GM18951 (cell line): Measurements from ENCODE around the gene ZFP3.
"Not testable (repeated sequence)": the region's sequence is repeated elsewhere in the genome, so short reads cannot be mapped to it uniquely, and the experiment has no call there.

Source experiments
- POLR2A ChIP-seq: IDR thresholded peaks from 4 replicates; pipeline ENCODE4 v1.6.1; 2011; ENCODE audit warnings: mild to moderate bottlenecking; ENCODE audit not compliant: insufficient read length, insufficient read depth; ENCODE audit errors: extremely low read depth
- in situ Hi-C: fragments of 300-500 bp; cut with MboI; formaldehyde crosslinking; loops from one replicate; pipeline ENCODE4 v1.12.0; 2022; ENCODE audit warnings: low sequenced_read_pairs, mixed read lengths, inconsistent platforms; ENCODE audit not compliant: unreplicated experiment

The ZFP3 gene

GRCh38 chr17:5099271-5099670 is 21.0 kb downstream of the ZFP3 start:
- TF ChIP-seq POLR2A = no peak
- in situ Hi-C loops = loop anchor here (10.0 kb wide), 1 partner anchor 86 kb away; no protein-coding TSS in a partner anchor

DNA sequence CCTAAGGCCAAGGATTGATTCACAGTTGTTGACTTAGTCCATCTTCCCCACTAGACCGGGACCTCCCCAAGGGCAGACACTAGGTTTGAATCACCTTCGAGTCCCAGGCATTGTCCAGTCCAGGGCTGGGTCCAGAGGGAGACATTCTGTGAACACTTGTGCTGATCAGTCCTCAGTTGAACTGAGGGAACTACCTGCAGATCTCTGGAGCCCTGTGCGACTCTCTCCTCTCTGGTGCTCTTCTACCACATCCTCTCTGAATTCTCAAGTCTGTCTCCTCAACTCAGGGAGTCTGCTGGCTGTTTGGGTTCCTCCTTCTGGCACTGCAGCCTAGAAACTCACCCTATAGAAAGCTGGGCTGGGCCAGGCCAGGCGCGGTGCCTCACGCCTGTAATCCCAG is 22.6 kb downstream of the ZFP3 start:
- in situ Hi-C loops = no loop called here
- TF ChIP-seq POLR2A = no peak

- no peak for TF ChIP-seq POLR2A
- in situ Hi-C loops = no loop called here
These were observed 32.5 kb downstream of the ZFP3 start for GRCh38 chr17:5110816-5111215.

- in situ Hi-C loops = no loop called here
- TF ChIP-seq POLR2A = peak; percentile 85
These were observed 33.3 kb downstream of the ZFP3 start, which contains the start of gene ZNF232 for GRCh38 chr17:5111402-5112204. TSS of gene ZNF232 (minus strand) at chr17:5111878. CDS start at chr17:5111822, 56 bp downstream.

GRCh38 chr17:5115673-5116651 is 37.7 kb downstream of the ZFP3 start, which contains the start of gene USP6:
TSS of gene USP6 (plus strand) at chr17:5116032. CDS start at chr17:5130368, 14,336 bp downstream.
- in situ Hi-C loops = no loop called here
- no peak for TF ChIP-seq POLR2A

DNA sequence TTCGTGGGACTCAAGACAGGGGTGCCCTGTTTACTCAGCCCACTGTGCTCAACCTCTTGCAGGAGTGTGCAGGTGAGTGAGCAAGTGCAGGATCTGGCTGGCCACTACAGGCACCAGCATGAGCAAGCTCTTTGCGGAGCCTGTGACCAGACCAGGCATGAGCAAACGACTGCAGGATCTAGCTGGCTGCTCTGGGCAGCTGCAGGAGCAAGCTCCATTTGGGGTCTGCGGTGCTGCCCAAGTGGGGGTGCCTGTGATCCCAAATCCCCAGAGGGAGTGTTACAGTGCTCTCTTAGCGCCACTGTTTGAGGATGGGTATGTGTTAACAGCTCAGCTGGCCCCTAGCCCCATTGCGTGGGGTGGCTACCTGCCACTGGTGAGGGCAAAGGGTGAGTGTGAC is 40.0 kb downstream of the ZFP3 start:
- no peak for TF ChIP-seq POLR2A
- in situ Hi-C loops = no loop called here

DNA sequence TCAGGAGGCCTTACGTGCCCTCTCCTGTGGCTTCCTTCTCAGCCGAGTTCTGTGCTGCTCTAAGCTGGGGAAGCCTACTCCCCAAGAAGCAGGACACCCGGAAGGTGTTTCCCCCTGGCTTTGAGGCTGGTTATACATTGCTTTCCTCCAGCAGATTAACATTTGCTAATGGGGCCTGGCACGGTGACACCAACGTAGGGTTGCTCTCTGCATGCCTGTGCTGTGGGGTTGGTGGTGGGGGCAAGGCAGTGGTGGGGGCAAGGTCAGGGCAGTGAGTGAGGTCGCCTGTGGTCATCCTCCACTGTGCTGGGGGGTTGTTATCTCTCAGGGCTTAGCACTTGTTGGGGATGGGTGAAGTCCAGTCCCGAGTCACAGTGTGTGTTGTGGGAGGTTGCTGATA is 41.8 kb downstream of the ZFP3 start:
- in situ Hi-C loops = no loop called here
- TF ChIP-seq POLR2A = no peak

DNA sequence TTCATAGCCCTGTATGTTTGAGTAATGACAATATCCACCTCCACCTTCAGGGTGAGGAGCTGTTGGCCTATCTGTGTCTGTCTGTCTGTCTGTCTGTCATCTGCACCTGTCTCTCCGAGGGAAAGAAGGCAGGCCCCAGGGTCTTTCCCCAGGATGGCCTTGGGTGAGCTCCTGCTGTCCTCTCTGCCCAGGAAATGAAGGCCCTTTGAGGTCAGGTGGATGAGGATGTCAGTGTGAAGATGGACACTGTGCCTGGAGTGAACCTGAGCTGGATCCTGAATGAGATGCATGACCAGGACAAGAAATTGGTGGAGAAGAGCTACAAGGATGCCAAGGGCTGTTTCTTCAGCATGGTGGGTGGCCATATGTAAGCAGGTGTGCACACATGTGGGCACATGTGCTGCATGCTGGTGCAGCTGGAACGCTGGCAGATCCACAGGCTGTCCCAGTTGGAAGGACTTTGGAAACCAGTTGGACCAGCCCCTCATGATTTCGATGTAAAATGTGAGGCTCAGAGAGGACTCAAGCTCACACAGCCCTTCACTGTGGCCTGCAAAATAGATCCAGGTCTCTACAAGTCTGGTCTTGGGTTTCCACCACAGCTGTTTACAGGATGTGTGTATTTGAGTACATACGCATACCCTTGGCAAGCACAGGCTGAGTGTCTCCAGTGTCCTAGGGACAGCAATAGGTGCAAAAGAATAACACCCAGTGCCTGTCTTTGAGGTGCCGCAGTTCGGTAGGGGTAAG is 42.3 kb downstream of the ZFP3 start:
- in situ Hi-C loops = not testable (repeated sequence)

DNA sequence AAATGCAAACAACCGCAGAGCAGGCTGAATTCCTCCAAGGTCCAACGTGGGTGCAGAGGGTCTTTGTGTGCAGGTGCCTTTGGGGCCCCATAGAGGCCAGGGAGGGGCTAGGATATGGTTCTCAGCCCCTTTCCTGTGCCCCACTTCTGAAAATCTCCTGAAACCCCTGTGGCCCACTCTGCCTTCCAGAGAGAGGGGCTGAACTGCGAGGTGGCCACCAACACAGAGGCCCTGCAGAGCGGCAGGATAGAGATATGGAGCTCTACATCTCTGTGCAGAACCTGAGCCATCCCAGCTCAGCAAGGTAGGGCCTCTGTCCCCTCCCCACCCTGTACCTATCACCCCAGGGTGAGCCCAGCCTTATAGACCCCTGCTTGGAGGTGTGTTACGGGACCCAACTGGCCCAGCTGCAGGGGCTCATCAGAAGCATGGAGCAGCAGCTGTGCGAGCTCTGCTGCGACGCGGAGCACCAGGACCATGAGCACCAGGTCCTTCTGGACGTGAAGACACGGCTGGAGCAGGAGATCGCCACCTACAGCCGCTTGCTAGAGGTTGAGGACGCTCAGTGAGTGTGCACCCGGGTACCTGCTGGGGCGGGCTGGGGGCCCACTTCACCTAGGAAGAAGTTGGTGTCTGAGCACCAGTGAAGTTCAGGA is 43.0 kb downstream of the ZFP3 start:
- no peak for TF ChIP-seq POLR2A
- in situ Hi-C loops = no loop called here

GRCh38 chr17:5122056-5122455 is 43.8 kb downstream of the ZFP3 start:
- in situ Hi-C loops = not testable (repeated sequence)

DNA sequence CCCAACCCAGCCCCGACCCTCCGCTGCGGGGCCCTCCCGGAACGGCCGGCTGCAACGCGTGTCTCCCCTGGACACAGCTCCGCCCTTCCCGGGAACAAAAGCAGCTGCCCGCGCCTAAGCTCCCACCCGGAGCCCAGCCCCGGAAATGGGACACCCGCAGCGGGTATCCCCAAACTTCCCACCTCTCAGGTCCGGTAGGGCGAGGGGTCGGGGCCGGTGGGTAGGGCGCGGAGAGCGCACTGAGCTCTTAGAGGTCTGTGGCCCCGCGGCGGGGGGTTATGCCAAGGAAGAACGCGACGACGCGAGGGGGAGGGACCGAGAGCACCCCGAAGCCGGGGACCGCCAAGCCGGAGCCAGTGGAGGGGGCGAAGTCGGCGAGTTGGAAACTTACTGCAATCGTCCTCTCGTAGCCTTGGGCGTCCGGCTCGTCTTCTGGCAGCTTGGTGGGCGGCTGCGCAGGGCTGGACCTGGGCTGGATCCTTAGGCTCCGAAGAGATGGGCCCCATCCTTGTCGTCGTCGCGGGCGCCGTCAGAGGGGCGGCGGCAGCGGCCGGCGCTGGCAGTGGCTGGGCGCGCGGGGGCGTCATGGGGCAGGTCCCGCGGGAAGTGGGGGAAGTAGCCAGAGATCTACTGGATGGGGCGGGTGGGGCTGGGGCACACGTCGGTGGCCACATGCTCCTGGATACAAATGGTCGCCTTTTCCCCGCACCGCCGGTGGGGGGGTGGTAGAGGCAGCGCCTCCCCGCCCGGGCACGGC is 44.5 kb downstream of the ZFP3 start:
- in situ Hi-C loops = no loop called here

GRCh38 chr17:5123343-5124124 is 45.3 kb downstream of the ZFP3 start:
- TF ChIP-seq POLR2A = no peak
- in situ Hi-C loops = no loop called here

More for the DNA sequence above, 44.5 kb downstream of the ZFP3 start:
- no peak for TF ChIP-seq POLR2A

- in situ Hi-C loops = not testable (repeated sequence)
These were observed 46.0 kb downstream of the ZFP3 start for GRCh38 chr17:5124125-5124760.

GRCh38 chr17:5124896-5125295 is 46.6 kb downstream of the ZFP3 start:
- in situ Hi-C loops = not testable (repeated sequence)
